HG02943 (cell line): ENCODE measurements around the gene SORCS2.

Experiments used
- ATAC-seq: cut with Tn5 transposase; IDR thresholded peaks from one replicate; pipeline ENCODE4 v1.9.1; 2021; ENCODE audit warnings: mild to moderate bottlenecking, low read depth, moderate library complexity; ENCODE audit not compliant: unreplicated experiment

SORCS2 gene

DNA sequence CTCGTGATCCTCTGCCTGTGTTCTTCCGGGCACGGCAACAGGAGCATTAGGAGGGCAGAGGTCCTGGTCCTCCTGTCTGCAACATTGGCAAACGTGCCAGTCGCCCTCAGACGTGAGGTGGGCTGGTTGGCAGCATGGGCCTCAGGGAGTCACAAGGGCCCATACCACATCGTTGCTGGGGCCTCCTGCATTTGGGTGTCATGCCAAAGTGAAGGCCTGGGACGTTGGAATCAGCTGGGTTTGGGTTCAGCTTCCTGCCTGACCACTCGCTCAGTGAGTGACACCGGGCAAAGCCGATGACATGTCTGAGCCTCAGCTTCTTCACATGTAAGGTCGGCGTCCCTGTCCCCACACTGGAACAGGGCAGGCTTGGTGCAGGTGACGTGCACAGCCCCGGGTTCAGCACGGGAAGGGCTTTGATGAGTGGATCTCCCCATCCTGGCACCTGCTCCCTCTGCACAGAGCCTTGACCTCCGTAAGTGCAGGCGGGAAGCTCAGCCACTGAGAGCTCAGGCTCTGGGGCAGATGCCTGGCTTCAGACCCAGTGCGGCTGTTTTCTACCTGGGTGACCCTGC is 150.8 kb downstream of the SORCS2 start:
- no peak for ATAC-seq

DNA sequence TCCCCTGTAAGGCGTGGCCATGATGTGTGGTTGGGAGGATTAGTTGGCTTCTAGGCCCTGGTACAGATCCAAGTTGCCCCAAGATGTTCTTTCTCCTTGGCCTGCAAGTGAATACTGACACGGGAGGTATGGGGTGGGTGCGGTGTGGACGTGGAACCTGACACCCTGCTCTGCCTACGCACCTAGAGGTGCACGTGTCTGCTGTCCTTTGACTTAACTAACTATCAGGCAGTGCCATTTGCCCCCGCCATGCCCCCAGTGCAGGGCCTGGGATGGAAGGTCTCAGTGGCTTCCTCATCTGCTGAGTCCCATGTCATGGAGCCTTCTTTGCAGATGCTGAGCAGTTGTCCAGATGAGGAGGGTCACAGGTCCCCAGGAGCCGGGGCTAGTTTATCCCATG is 151.6 kb downstream of the SORCS2 start:
- ATAC-seq: no peak

DNA sequence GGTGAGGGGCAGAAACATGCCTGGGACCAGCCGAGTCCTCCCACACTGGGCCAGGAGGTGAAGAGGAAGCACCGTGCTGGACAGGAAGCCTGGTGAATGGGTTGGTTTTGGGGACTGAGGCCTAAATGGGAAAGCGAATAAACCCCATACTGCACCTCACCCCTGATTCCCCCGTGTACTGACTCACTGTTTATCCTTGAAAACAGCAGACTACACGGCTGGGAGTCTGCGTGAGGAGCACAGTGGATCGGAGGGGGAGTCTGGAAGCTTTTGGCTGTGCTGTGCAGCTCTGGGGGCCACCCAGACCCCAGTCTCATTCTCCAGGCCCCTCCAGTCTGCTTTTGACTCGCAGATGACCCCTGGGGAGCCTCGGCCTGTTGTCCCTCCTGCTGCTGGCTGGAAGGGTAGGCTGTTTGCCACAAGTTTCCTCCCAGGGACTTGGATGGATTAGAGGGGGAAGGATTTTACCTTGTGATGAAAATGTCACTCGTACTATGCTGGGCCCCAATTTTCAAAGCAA is 152.4 kb downstream of the SORCS2 start:
- no peak for ATAC-seq

- ATAC-seq: no peak
Measured at GRCh38 chr4:7347981-7348380, 155.6 kb downstream of the SORCS2 start.

- ATAC-seq: no peak
Measured at GRCh38 chr4:7348946-7349900, 156.9 kb downstream of the SORCS2 start.

GRCh38 chr4:7350396-7350795 is 158.1 kb downstream of the SORCS2 start:
- ATAC-seq: no peak

GRCh38 chr4:7351014-7351413 is 158.7 kb downstream of the SORCS2 start:
- ATAC-seq: no peak

DNA sequence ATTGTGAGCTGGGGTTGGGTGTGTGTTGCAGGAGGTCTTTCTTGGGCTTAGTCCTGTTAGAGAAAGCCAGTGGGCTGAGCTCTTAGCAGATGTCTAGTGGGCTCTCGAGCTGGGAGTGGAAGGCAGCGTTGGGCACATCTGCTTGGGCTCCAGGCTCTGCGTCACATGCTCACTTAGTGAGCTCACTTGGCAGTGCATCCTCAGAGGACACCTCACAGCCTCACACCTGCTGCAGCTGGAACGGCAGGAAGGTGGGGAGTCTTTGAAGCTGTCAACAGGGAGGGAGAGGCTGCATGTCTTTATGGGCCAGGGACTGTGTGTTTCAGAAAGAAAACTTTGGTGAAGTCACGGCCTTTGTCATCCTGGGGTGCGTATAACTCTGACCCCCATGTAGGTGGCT is 160.1 kb downstream of the SORCS2 start:
- no peak for ATAC-seq

GRCh38 chr4:7353046-7353790 is 160.9 kb downstream of the SORCS2 start:
- no peak for ATAC-seq

DNA sequence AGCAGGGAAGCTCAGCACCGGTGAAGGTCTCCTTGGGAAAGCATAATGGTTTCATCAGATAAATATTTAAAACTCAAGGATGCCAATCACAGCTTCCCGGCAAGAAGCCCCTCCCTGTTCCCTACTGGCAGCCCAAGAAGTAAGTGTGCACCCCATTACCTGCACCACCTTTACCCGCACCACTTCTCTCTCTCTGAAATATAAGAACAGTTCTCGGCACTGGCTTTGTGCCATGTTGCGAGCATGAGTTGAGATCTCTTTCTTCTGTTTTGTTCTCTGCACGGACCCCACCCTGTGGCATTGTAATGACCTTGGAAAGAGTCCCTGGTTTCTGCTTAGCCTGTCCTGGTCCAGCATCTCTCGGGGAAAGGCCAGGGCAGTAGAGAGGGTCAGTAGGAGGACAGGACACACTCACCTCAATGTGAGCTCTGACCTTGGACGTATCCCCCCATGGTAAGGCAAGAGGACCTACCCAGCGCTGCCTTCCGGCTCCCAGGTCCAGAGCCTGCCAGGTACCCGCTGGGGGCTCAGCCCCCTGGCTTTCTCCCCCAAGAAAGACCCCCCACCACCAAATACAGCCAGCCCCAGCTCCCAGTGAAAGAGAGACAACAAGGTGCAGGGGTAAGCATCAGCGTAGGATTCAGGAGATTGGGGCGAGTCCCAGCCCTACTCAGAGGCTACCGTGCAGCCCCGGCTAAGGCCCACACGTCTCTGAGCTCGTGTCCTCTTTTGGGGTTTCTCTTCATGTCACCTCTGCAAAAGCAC is 161.7 kb downstream of the SORCS2 start:
- ATAC-seq: no peak

DNA sequence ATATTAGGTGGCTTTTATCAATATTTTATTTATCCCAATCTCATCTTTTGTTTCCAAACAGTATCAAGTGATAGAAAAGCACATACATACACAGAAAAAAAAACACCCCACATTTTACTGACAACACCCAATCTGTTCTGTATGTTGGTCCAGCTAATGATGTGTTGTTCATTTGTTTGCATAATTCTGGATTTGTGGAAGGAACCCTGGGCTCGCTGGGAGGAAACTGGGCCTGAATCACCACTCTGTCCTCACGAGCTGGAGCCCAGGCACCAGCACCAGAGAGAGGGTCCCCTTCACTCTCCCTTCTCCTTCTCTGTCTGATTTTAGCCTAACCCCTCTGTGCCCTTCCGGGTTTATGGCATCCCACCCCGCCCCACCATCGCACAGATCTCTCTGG is 162.6 kb downstream of the SORCS2 start:
- no peak for ATAC-seq

DNA sequence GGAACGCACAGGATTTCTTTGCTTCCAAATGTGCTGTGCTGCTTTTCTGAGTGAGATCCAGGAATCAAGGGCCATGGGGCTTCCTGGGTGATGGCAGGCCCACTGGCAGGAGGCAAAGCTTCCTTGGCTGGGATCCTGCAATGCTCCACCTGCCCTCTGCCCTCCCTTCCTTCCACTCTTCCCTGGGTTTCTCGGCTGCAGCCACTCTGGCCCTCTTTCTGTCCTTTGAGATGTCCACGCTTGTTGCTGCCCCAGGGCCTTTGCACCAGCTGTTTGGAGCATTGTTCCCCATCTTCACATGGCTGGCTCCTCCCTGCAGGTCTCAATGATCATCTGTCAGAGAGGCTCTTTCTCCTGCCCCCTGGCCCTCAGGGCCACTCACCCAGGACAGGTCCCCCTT is 163.5 kb downstream of the SORCS2 start:
- no peak for ATAC-seq

DNA sequence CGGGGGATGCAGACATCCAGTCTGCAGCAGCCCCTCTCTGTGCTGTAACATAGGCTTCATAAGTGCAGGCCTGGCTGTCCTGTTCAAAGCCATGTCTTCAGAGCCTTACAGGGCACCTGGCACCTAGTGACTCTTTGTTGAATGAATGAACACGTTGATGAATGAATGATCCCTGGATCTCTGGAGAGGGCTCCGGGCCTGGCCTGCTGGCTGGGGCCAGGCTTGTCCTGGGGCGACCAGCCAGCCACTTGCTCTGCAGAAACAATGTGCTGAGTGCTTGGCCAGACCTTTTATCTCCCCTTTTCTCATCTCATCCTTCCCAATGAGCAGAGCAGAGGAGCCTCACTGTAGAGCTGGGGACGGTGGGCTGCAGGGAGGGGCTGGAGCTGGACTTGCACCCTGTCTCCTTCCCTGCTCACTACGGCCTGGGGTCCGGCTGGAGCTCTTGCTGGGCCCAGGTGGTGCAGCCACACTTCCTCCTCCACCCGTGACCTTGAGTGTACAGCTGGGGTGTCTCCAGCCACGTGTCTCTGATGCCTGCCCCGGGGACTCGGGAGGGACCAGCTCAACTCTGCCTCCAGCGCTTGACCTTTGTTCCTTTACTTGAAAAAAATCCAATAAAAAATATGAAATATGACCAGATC is 164.5 kb downstream of the SORCS2 start:
- no peak for ATAC-seq

- no peak for ATAC-seq
Measured at GRCh38 chr4:7357323-7357722, 165.0 kb downstream of the SORCS2 start.

DNA sequence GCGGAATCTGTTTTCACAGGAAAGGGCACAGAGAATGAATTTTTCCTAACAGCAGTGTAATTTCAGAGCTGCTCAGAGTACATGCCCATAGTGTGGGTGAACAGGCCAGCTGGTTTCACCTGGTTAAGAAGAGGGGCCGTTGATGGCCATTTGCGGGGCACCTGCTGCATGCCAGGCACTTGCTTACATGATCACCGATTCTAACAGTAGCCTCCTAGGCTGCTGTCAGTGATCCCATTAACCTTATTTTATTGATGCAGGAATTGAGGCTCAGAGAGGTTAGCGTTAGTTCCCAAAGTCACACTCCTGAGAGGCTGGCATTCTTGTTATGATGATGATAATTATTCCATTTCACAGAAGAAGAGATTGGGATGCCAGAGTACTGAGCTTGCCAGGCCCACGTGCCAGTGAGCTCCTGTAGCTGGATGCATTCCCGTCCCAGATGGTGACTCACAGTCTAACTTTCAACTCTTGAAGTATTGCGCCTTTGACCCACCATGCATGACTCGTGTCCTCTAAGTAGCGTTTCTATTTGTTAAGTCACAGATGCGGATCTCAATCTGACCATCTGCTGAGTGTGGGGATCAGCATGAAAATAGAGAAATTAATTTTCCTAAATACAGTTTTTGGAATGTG is 165.9 kb downstream of the SORCS2 start:
- no peak for ATAC-seq

GRCh38 chr4:7359400-7360062 is 167.2 kb downstream of the SORCS2 start:
- ATAC-seq: no peak

- ATAC-seq: no peak
Measured at GRCh38 chr4:7360806-7361205, 168.5 kb downstream of the SORCS2 start.

DNA sequence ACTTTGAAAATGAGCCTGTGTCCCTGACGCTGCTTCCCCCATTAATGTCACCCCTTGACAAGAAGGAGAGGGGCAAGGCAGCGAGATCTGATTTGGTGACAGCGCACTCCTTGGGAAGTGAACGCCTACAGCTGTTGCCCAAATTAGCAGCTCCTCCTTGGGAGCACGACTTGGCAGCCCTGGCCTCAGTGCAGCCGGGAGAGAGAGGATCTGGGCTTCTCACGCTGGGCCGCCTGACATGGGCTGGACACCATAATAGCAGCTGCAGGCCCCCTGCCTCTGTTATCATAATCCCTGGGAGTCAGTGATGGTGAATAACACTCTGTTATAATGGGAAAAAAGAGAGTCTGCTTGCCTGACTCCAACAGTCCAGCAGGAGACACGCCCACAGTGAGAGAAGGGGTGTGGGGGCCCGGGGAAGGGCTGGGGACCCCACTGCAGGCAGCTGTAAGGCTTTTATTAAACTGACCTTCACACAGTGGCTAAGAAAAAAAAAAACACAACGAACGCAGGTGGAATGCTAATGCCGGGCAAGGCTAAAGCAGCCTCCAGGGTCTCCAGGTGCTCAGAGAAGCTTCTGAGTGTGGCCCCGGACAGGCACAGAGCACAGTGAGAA is 169.1 kb downstream of the SORCS2 start:
- no peak for ATAC-seq
